Vagina (tissue), 2 donors: ENCODE results near the gene PADI6. TPM values are rescaled to one million over a fixed set of nuclear protein-coding genes. Genes with fewer than 3 reads are reported as not detected.

ENCODE experiments used
- DNase-seq, 2 donors: peaks; one replicate each; pipeline ENCODE4 v3.0.0-alpha.2; 2017; ENCODE audit errors: extremely low spot score in 2 of 2
- H3K27ac ChIP-seq: fragments of 200-600 bp; sonication (generic); one replicate; pipeline ENCODE4 v1.5.1; 2019
- H3K27me3 ChIP-seq: fragments of 200-600 bp; sonication (generic); one replicate; pipeline ENCODE4 v1.5.1; 2019
- H3K36me3 ChIP-seq, 2 donors: fragments of 200-600 bp; sonication (generic); one replicate each; pipeline ENCODE4 v1.5.1; 2017 to 2019
- H3K4me1 ChIP-seq: fragments of 200-600 bp; sonication (generic); one replicate; pipeline ENCODE4 v1.5.1; 2019
- H3K4me3 ChIP-seq, 2 donors: fragments of 200-600 bp; sonication (generic); 1 replicate in 1 of 2; 2 replicates in 1 of 2; pipeline ENCODE4 v1.5.1; 2016 to 2019
- H3K9me3 ChIP-seq: fragments of 200-600 bp; sonication (generic); one replicate; pipeline ENCODE4 v1.5.1; 2019
- CTCF ChIP-seq, 3 experiments: fragments of 450-650 bp in 2 of 3; fragments of 200-600 bp in 1 of 3; sonication (generic) in 1 of 3; IDR thresholded peaks; one replicate each; pipeline ENCODE4 v1.5.1; 2017 to 2019; ENCODE audit warnings: antibody characterized with exemption in 3 of 3, mild to moderate bottlenecking in 2 of 3, moderate library complexity in 2 of 3
- POLR2A ChIP-seq, 2 donors: fragments of 450-650 bp; IDR thresholded peaks; one replicate each; pipeline ENCODE4 v1.6.1; 2017; ENCODE audit warnings: antibody characterized with exemption in 2 of 2, mild to moderate bottlenecking in 2 of 2, moderate library complexity in 2 of 2
- POLR2AphosphoS5 ChIP-seq, 2 donors: sonication (generic); formaldehyde crosslinking; IDR thresholded peaks; one replicate each; pipeline ENCODE4 v1.9.0; 2017; ENCODE audit warnings: antibody characterized with exemption in 2 of 2, mild to moderate bottlenecking in 2 of 2, low read depth in 1 of 2; ENCODE audit not compliant: insufficient read depth in 1 of 2
- intact Hi-C: fragments of 100-400 bp; cut with DNase I; formaldehyde crosslinking; loops from one replicate; pipeline ENCODE4 v1.15.1; 2023
- total RNA-seq: library from RNA; depleted of rRNA; stranded (reverse); fragments of >200 nt; gene quantifications from one replicate; pipeline ENCODE4 v1.2.3, GENCODE V29; 2016

Gene PADI6
- total RNA-seq, 1 donor from 2014 or later = not detected

- no peak for DNase-seq
- no peaks in the 10 kb centered on the region for H3K27me3 ChIP-seq
- H3K9me3 ChIP-seq = no peaks in the 10 kb centered on the region
- no peaks in the 10 kb centered on the region for H3K36me3 ChIP-seq
- H3K4me3 ChIP-seq = no peak overlapping the region
- TF ChIP-seq CTCF (IDR thresholded peaks at IDR 0.05) (no peak), POLR2AphosphoS5 (IDR thresholded peaks at IDR 0.05; ENCODE audit: insufficient read depth in 1 of 2, low read depth in 1 of 2) (no peak), POLR2A (IDR thresholded peaks at IDR 0.05) (no peak)
- no peak overlapping the region for H3K27ac ChIP-seq
- intact Hi-C loops = no loop called here
- peaks cover 16% of the 10 kb centered on the region for H3K4me1 ChIP-seq
These were observed 75.6 kb downstream of the PADI6 start for GRCh38 chr1:17447501-17447992.

Other genes with a start within 250 kb of the PADI6 start
- 46.4 TPM for gene PADI1, start 167.1 kb upstream of the PADI6 start, total RNA-seq
- gene PADI3, start 123.1 kb upstream of the PADI6 start, total RNA-seq = 7.1 TPM
- 0.74 TPM for gene PADI4, start 64.0 kb upstream of the PADI6 start, total RNA-seq
- 31.2 TPM for gene RCC2, start 67.5 kb downstream of the PADI6 start, total RNA-seq
- gene ARHGEF10L, start 167.5 kb downstream of the PADI6 start, total RNA-seq = 75.6 TPM